ENCODE data around the gene LEP. TPM values are rescaled to one million over a fixed set of nuclear protein-coding genes. Genes with fewer than 3 reads are reported as not detected.

Gene LEP
- total and polyA plus RNA-seq, 9 of the 15 experiments (the other 6 are each of a cell fraction or from before 2014, with no cell fraction given) = not detected

- ChIA-PET CTCF (ENCODE audit: low intra/inter-chr PET ratio) (no interaction called here), POLR2A (interaction anchor here (1.3 kb wide), 1 partner anchor 15 kb away, joined by 4 read pairs; no protein-coding TSS in a partner anchor)
- ATAC-seq (no peak), DNase-seq (ENCODE audit: extremely low read depth in 1 of 4, low spot score in 3 of 4) (no peak), FAIRE-seq (no peak)
- H3K4me1 ChIP-seq (replicated peaks in 1 of 2; ENCODE audit: control insufficient read depth in 2 of 2, insufficient read depth in 2 of 2, low read length in 2 of 2) = peaks cover 12 to 27% of the 10 kb centered on the region in 2 experiments
- TF ChIP-seq ATF1 (CRISPR knock-in tag; IDR thresholded peaks at IDR 0.05) (no peak), ATF1 (tag; IDR thresholded peaks at IDR 0.05) (no peak), PRPF4 (IDR thresholded peaks at IDR 0.05; ENCODE audit: insufficient read depth, low read depth, low read length, poor library complexity, severe bottlenecking) (no peak), BRF1 (IDR thresholded peaks at IDR 0.05; ENCODE audit: borderline replicate concordance, extremely low read depth, insufficient read length) (no peak), CBFA2T3 (IDR thresholded peaks at IDR 0.05) (no peak), NR3C1 (CRISPR knock-in tag; IDR thresholded peaks at IDR 0.05) (no peak), MXI1 (IDR thresholded peaks at IDR 0.05; ENCODE audit: low read depth, low read length) (no peak), BRD9 (IDR thresholded peaks at IDR 0.05; ENCODE audit: low read depth, partially characterized antibody) (no peak), ZNF431 (CRISPR knock-in tag; IDR thresholded peaks at IDR 0.05) (no peak), COPS2 (conservative IDR thresholded peaks at IDR 0.05) (no peak), CHD2 (IDR thresholded peaks at IDR 0.05; ENCODE audit: low read depth, low read length) (no peak), THAP7 (CRISPR knock-in tag; IDR thresholded peaks at IDR 0.05) (no peak), ZNF121 (CRISPR knock-in tag; conservative IDR thresholded peaks at IDR 0.05) (no peak), REST (IDR thresholded peaks at IDR 0.05; ENCODE audit: borderline replicate concordance) (no peak), REST (CRISPR knock-in tag; IDR thresholded peaks at IDR 0.05; ENCODE audit: low read depth) (no peak), DACH1 (IDR thresholded peaks at IDR 0.05; ENCODE audit: partially characterized antibody) (no peak), RBM15 (IDR thresholded peaks at IDR 0.05; ENCODE audit: insufficient read depth, low read length) (no peak), ZNF384 (IDR thresholded peaks at IDR 0.05; ENCODE audit: low read depth, low read length) (no peak)
- H3K27me3 ChIP-seq (ENCODE audit: control insufficient read depth in 2 of 2, insufficient read depth in 2 of 2, low read length in 2 of 2) = peaks cover 30 to 43% of the 10 kb centered on the region in 2 experiments
- H3K4me3 ChIP-seq = no peak overlapping the region
- BruUV-seq (replicated peaks) = no TSS peak
- no peak overlapping the region for H3K9ac ChIP-seq (ENCODE audit: insufficient read depth in 1 of 2, low read depth in 2 of 2, low read length in 2 of 2)
- H2AFZ ChIP-seq (ENCODE audit: low read depth, low read length) = no peak overlapping the region
- no peaks in the 10 kb centered on the region for H3K79me2 ChIP-seq (ENCODE audit: control insufficient read depth, insufficient read depth, low read length)
- no peaks in the 10 kb centered on the region for H3K36me3 ChIP-seq (ENCODE audit: control insufficient read depth, insufficient read depth, low read length)
- no peak overlapping the region for H3K4me2 ChIP-seq (ENCODE audit: insufficient read depth, low read length)
- no peaks in the 10 kb centered on the region for H4K20me1 ChIP-seq (replicated peaks; ENCODE audit: control insufficient read depth, insufficient read depth, low read length)
- WGBS (ENCODE audit: insufficient coverage, low coverage, missing lambda C conversion rate) = 8% methylated on average over 2 of the region's 2 CpGs
- H3K27ac ChIP-seq (ENCODE audit: extremely low read depth, low read depth, low read length) = no peak overlapping the region
- in situ Hi-C loops (cut with MboI) (no loop called here), intact Hi-C loops (cut with micrococcal nuclease) (no loop called here)
- no peaks in the 10 kb centered on the region for H3K9me3 ChIP-seq (replicated peaks; ENCODE audit: control insufficient read depth, insufficient read depth, low read depth, low read length)
- H3K9me1 ChIP-seq (ENCODE audit: control insufficient read depth, insufficient read depth, low read length) = no peaks in the 10 kb centered on the region
Observed at GRCh38 chr7:128268233-128268632, 27.2 kb downstream of the LEP start.
